Naive B cell (primary cell): ENCODE data around the gene IL1RL1. TPM values are rescaled to one million over a fixed set of nuclear protein-coding genes. Genes with fewer than 3 reads are reported as not detected.

Source experiments
- ATAC-seq, 2 donors: fragments of 150-1000 bp; cut with Tn5 transposase; 2 replicates each; pipeline ENCODE4 v1.10.0; 2021; ENCODE audit warnings: low read depth in 2 of 2, mild to moderate bottlenecking in 2 of 2, moderate library complexity in 2 of 2
- DNase-seq: peaks from one replicate; pipeline ENCODE4 v3.0.0; 2022
- H3K27ac Mint-ChIP-seq, 6 donors: one replicate each; pipeline ENCODE4 v1.8.0; 2020 to 2022; ENCODE audit warnings: mild to moderate bottlenecking in 6 of 6, mixed read lengths in 6 of 6, moderate library complexity in 5 of 6, inconsistent platforms in 2 of 6
- H3K27me3 Mint-ChIP-seq, 3 donors: one replicate each; pipeline ENCODE4 v1.8.0; 2021 to 2022; ENCODE audit warnings: mixed read lengths in 3 of 3, mild to moderate bottlenecking in 1 of 3
- H3K36me3 Mint-ChIP-seq, 2 donors: one replicate each; pipeline ENCODE4 v1.8.0; 2020 to 2022; ENCODE audit warnings: mixed read lengths in 2 of 2, inconsistent platforms in 1 of 2, mild to moderate bottlenecking in 1 of 2
- H3K4me1 Mint-ChIP-seq, 3 donors: one replicate each; pipeline ENCODE4 v1.8.0; 2020 to 2022; ENCODE audit warnings: mixed read lengths in 3 of 3, inconsistent platforms in 1 of 3, mild to moderate bottlenecking in 1 of 3, moderate library complexity in 1 of 3
- H3K4me3 Mint-ChIP-seq, 8 donors: one replicate each; pipeline ENCODE4 v1.8.0; 2020 to 2022; ENCODE audit warnings: mild to moderate bottlenecking in 8 of 8, mixed read lengths in 8 of 8, moderate library complexity in 8 of 8, inconsistent platforms in 2 of 8
- H3K9me3 Mint-ChIP-seq, 7 donors: one replicate each; pipeline ENCODE4 v1.8.0; 2020 to 2022; ENCODE audit warnings: mixed read lengths in 7 of 7, mild to moderate bottlenecking in 5 of 7, inconsistent platforms in 2 of 7, moderate library complexity in 1 of 7
- polyA plus RNA-seq, 6 donors: library from polyadenylated mRNA; unstranded; fragments of 300-500 nt; fragmentation: Illumina TruSeq; gene quantifications; one replicate each; pipeline ENCODE4 v1.2.3, GENCODE V29; 2021; ENCODE audit warnings: low read depth in 6 of 6

The IL1RL1 gene
- polyA plus RNA-seq, 6 donors from 2014 or later, result not detected

DNA sequence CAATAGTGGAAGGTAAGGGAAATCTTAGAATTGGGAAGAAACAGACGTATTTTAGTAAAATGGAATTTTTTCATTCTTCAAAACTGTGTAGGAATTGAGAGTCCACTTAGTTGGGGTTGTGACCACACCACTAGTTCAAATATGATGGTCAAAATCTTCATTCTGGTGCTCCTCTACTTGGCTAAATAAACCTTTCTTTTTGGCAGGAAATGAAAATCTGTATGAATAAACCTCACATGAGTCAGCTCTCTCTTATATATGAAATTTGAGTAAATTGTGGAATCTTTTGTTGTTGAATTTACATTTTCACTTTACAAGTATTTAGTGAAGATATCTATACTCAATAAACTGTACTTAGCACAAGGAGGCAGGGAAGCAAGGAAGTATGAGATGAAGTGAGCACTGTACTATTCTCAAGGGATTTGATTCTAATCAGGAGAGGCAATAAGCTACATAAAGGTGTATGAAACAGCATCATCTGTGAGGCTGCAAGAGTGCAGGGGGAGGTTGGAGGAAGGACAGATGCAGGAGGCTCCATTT lies 64.8 kb downstream of the IL1RL1 start:
- peak overlapping the region in 1 of 6 donors; percentile 45 for H3K27ac Mint-ChIP-seq
- no peak overlapping the region for H3K4me3 Mint-ChIP-seq
- H3K4me1 Mint-ChIP-seq, result no peaks in the 10 kb centered on the region
- DNase-seq (no peak), ATAC-seq (no peak)
- H3K27me3 Mint-ChIP-seq, result peaks cover 3 to 33% (median 6%) of the 10 kb centered on the region in 3 donors
- H3K36me3 Mint-ChIP-seq, result no peaks in the 10 kb centered on the region
- peaks cover 0 to 4% (median 0%) of the 10 kb centered on the region in 7 donors for H3K9me3 Mint-ChIP-seq

DNA sequence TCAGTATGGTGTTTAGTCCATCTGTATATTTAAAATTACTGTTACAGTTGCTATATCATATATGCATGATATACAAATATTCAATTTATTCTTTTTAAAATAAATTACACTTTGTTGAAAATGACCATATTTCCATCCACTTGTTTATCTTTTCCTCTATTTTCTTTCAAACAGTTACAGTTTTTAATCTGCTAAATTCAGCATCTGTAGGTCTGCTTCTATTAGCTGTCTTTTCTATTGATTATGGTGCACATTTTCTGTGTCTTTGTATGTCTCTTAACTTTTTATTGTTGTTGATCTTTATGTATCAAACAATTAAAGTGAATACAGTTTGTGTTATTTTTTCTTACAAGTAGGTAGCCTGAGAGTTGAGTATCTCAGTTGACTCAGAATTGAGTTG lies 72.4 kb downstream of the IL1RL1 start:
- no peak overlapping the region for H3K4me3 Mint-ChIP-seq
- DNase-seq, result no peak
- ATAC-seq, result no peak
- no peak overlapping the region for H3K27ac Mint-ChIP-seq
- H3K4me1 Mint-ChIP-seq, result no peaks in the 10 kb centered on the region
- peaks cover 12 to 19% of the 10 kb centered on the region in 2 donors for H3K36me3 Mint-ChIP-seq
- peaks cover 0 to 2% (median 0%) of the 10 kb centered on the region in 3 donors for H3K27me3 Mint-ChIP-seq
- H3K9me3 Mint-ChIP-seq, result peaks cover 5 to 24% (median 20%) of the 10 kb centered on the region in 7 donors

DNA sequence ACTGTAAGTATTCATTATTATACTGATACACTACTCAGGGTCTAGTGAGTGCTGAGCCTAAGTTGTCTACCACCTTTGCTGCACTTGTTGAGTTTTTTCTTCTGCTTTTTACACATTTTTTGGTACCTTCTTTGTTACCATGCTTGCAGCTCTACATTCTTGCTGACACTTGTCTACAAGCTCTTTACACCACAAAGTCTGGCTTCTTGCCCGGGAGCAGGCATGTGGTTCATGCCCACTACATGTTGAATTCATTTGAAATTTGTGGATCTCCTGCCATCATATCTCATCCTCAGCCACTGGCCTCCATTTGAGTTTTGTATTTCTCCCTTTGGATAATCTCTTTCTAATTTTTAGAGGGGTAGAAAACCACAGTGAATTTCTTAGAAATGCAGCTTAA lies 74.2 kb downstream of the IL1RL1 start:
- no peaks in the 10 kb centered on the region for H3K4me1 Mint-ChIP-seq
- no peak overlapping the region for H3K27ac Mint-ChIP-seq

DNA sequence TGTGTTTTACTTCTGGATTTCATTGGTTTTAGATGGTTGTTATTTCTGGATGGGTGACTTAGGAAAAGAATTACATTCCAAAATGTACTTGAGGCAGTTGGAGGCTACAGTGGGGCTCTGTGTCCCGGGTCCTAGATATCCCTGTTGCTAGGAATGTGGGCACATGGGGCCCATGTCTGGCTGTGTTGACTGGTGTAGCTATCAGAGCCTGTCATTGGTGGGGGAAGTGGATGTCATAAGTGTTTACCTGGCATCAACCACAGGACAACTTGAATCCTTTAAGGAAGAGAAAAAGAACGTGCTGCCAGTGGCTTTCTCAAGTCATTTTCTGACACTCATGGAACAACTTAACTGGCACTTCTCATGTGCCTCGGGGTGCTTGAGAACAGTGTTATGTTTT lies 74.6 kb downstream of the IL1RL1 start:
- H3K36me3 Mint-ChIP-seq, result peaks cover 12 to 19% of the 10 kb centered on the region in 2 donors
- H3K4me1 Mint-ChIP-seq, result no peaks in the 10 kb centered on the region
- H3K27ac Mint-ChIP-seq, result no peak overlapping the region

More for the DNA sequence above, 74.2 kb downstream of the IL1RL1 start:
- H3K27me3 Mint-ChIP-seq, result no peaks in the 10 kb centered on the region
- peaks cover 5 to 24% (median 20%) of the 10 kb centered on the region in 7 donors for H3K9me3 Mint-ChIP-seq
- DNase-seq (no peak), ATAC-seq (no peak)
- no peak overlapping the region for H3K4me3 Mint-ChIP-seq
- peaks cover 12 to 19% of the 10 kb centered on the region in 2 donors for H3K36me3 Mint-ChIP-seq

DNA sequence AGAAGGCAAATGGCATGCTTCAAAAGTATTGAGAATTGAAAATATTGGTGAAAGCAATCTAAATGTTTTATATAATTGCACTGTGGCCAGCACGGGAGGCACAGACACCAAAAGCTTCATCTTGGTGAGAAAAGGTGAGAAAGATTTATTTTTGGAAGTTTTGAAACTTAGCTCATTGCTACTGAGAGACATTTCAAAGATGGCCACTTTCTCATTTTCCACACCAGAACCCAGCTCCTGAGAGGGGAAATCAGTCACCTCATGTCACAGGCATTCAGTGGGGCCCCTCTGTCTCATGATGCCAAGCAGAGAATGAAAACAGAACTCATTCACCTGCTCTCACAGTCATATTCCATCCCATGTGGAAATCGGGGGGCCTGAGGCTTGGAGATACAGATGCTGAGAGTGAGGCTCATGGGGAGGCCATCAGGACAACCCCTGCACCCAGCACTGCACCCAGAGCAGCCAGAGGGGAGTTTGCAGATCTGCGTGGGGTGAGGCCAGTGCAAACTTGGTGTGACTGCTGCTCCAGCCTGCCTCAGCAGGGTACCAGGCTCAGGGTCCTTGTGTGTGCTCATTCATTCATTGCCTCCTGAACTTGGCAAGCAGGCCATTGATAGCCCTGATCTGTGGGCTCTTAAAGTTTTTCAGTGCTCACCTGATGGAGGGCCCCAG lies 75.6 kb downstream of the IL1RL1 start:
- H3K4me3 Mint-ChIP-seq, result no peak overlapping the region
- H3K27me3 Mint-ChIP-seq, result no peaks in the 10 kb centered on the region
- H3K9me3 Mint-ChIP-seq, result peaks cover 5 to 24% (median 20%) of the 10 kb centered on the region in 7 donors
- H3K27ac Mint-ChIP-seq, result no peak overlapping the region
- H3K36me3 Mint-ChIP-seq, result peaks cover 12 to 19% of the 10 kb centered on the region in 2 donors
- DNase-seq (no peak), ATAC-seq (no peak)
- no peaks in the 10 kb centered on the region for H3K4me1 Mint-ChIP-seq

More for the DNA sequence above, 74.6 kb downstream of the IL1RL1 start:
- no peak for ATAC-seq
- Mint-ChIP-seq H3K4me3 (no peak overlapping the region), H3K27me3 (no peaks in the 10 kb centered on the region), H3K9me3 (peaks cover 5 to 24% (median 20%) of the 10 kb centered on the region in 7 donors)
- DNase-seq, result no peak

DNA sequence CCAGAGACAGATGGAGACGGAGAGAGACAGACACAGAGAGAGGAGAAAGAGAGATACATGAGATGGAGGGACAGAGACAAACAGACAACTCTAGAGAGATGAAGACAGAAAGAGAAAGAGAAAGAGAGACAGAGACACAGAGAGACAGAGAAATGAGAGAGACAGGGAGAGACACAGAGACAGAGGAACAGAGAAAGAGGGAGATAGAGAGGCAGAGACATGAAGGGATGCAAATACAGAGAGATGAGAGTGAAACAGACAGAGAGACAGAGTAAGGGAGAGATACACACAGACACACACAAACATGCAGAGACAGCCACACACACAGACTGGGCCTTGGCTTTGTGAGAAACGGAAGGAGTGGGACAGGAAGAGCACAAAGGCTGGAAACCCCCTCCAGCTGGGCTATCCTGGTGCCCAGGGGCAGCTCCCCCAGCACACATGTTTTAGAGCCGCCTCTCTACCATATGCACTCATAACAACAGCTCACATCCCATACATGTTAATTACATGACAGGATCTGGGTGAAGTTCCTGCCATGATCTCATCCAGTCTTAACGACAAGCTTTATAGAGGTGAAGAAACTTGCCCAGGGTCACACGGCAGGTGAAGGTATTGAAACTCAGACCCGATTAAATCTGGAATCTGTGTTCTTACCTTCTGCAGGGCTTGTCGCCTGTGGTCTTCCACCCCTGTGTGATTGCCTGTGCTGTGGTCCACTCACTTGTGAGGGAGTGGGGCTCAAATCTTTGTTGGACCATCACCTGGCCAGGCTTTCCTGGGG lies 76.6 kb downstream of the IL1RL1 start:
- ATAC-seq (no peak), DNase-seq (no peak)
- Mint-ChIP-seq H3K4me1 (no peaks in the 10 kb centered on the region), H3K36me3 (peaks cover 12 to 19% of the 10 kb centered on the region in 2 donors), H3K4me3 (no peak overlapping the region), H3K27me3 (no peaks in the 10 kb centered on the region), H3K9me3 (peaks cover 5 to 21% (median 16%) of the 10 kb centered on the region in 7 donors), H3K27ac (peak overlapping the region in 1 of 6 donors; percentile 1)

DNA sequence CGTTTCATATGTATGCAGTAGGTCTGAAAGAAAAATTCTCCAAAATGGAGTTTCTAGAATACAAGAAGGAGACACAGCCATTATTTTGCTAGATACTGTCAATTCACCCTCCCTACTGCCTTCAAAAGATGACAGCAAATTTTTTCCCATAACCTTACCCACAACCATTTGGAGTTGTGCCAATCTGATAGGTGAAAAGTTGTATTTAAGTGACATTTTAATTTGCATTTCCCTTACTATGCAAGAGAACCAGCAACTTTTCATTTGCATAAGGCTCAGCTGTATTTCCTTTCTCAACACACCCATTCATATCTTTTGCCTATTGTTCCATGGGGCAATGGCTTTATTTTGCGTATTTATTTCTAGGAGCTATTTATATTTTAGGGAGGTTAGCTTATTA lies 80.2 kb downstream of the IL1RL1 start:
- no peak for ATAC-seq
- DNase-seq, result no peak
- Mint-ChIP-seq H3K36me3 (no peaks in the 10 kb centered on the region), H3K9me3 (no peaks in the 10 kb centered on the region), H3K4me3 (no peak overlapping the region), H3K27me3 (peaks cover 0 to 5% (median 0%) of the 10 kb centered on the region in 3 donors), H3K4me1 (no peaks in the 10 kb centered on the region), H3K27ac (no peak overlapping the region)

DNA sequence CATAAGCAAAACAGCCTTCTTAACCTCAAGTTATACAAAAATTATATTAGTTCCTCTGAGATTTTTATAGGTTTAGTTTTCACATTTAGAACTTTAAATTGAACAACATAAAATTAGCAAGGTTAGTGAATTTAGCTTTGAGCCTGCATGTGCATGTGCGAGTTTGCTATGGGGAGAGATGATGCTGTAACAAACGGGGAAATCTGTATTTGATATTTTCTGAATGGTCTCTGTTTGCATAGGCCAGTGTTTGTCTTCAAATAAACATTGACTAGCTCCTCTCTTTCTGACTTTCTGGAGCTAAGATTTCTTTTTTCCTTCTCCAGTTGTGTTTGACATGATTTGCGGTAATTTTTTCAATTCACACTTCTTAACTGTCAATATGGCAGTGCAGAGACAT lies 80.7 kb downstream of the IL1RL1 start:
- Mint-ChIP-seq H3K4me1 (no peaks in the 10 kb centered on the region), H3K27ac (no peak overlapping the region), H3K27me3 (peaks cover 0 to 5% (median 0%) of the 10 kb centered on the region in 3 donors), H3K9me3 (no peaks in the 10 kb centered on the region), H3K36me3 (no peaks in the 10 kb centered on the region), H3K4me3 (no peak overlapping the region)
- DNase-seq, result no peak
- no peak for ATAC-seq

DNA sequence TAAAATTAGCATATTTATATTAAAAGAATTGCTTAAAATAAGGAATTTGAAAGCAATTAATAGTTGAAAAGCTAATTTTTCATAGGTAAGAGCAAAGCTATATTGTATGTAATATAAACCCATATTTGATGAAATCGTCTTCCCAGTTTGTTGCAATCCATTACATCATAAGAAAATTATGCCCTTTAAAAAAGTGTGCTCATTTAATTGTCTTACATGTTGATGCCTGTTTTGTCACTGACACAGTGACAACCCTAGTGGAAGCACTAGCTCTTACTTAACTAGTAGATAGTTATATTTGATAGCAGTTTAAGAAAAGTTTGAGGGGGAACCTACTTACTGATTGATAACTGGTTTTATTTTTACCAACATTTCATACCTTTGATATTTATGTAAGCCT lies 81.6 kb downstream of the IL1RL1 start:
- Mint-ChIP-seq H3K36me3 (no peaks in the 10 kb centered on the region), H3K27ac (no peak overlapping the region), H3K9me3 (no peaks in the 10 kb centered on the region), H3K4me3 (no peak overlapping the region), H3K27me3 (peaks cover 0 to 5% (median 0%) of the 10 kb centered on the region in 3 donors), H3K4me1 (no peaks in the 10 kb centered on the region)
- no peak for DNase-seq
- no peak for ATAC-seq

DNA sequence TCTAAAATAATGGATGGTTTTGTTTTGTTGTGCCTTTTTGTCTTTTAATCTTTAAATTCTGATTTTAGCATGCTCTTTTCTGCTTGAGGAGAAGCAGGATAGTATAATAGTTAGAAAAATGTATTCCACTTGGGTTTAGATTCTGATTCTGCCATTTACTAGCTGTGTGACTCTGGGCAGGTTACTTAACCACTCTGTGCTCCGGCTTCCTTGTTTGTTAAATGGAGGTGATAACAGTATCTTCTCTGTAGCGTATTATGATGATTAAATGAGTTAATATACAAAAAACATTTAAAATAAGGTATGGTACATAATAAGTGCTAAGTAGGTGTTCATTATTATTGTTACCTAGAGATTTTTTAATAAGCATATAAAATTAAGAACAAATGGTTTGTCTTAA lies 84.6 kb downstream of the IL1RL1 start:
- ATAC-seq (no peak), DNase-seq (no peak)
- Mint-ChIP-seq H3K9me3 (no peaks in the 10 kb centered on the region), H3K27ac (no peak overlapping the region), H3K27me3 (peaks cover 0 to 5% (median 0%) of the 10 kb centered on the region in 3 donors), H3K4me1 (no peaks in the 10 kb centered on the region), H3K4me3 (no peak overlapping the region), H3K36me3 (no peaks in the 10 kb centered on the region)

DNA sequence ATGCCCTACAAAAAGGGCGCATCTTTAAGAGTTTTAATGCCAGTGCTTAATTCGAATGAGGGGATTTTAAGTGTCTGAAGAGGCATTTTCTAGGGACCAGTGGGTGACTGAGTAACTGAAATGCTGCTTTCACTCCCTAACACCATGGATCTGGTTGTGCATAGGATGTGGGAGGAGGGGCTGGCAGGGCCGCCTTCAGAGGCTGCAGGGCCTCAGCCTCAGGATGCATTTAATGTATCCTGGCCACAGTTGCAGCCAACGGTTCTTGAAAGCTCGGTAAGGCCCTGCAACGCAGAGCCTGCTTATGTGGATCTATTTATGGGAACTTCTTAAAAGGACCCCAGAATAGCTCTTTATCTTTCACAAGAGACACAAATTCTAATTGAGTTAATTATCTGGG lies 85.8 kb downstream of the IL1RL1 start:
- H3K4me3 Mint-ChIP-seq, result no peak overlapping the region
- no peaks in the 10 kb centered on the region for H3K36me3 Mint-ChIP-seq
- no peak overlapping the region for H3K27ac Mint-ChIP-seq
- DNase-seq, result no peak
- no peaks in the 10 kb centered on the region for H3K9me3 Mint-ChIP-seq
- ATAC-seq, result no peak
- H3K4me1 Mint-ChIP-seq, result no peaks in the 10 kb centered on the region
- peaks cover 0 to 5% (median 0%) of the 10 kb centered on the region in 3 donors for H3K27me3 Mint-ChIP-seq

DNA sequence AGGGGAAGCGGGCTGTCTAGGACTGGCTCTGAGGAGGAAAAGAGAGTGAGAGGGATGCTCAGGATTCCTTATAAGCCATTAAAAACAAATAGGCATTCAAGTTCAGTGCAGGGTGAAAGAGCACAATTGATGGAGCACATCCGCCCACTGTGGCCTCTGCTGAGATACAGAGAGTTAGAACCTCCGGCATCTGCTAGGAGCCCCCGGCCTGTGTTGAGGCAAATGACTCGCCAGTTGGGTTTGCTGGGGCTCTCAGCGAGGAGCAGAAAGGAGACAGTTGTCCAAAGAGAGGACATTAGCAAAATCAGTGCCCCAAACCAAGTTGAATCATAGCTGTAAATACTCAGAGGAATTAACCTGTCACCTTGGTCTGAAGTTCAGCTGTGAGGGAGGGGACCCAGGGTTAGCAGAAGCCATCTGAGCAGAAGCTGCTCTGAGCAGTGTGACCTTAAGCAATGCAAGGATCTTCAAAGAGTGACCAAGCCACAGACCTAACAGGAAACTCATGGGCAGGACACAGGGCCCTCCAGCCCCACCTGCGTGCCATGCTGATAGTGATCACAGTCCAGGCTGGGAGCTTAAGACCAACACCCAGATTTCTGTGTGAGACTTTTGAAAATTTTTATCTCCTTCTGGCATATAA lies 88.3 kb downstream of the IL1RL1 start:
- peak overlapping the region in 1 of 6 donors; percentile 78 for H3K27ac Mint-ChIP-seq
- no peak overlapping the region for H3K4me3 Mint-ChIP-seq
- no peaks in the 10 kb centered on the region for H3K4me1 Mint-ChIP-seq
- no peaks in the 10 kb centered on the region for H3K36me3 Mint-ChIP-seq
- ATAC-seq (no peak), DNase-seq (no peak)
- no peaks in the 10 kb centered on the region for H3K27me3 Mint-ChIP-seq
- H3K9me3 Mint-ChIP-seq, result no peaks in the 10 kb centered on the region

DNA sequence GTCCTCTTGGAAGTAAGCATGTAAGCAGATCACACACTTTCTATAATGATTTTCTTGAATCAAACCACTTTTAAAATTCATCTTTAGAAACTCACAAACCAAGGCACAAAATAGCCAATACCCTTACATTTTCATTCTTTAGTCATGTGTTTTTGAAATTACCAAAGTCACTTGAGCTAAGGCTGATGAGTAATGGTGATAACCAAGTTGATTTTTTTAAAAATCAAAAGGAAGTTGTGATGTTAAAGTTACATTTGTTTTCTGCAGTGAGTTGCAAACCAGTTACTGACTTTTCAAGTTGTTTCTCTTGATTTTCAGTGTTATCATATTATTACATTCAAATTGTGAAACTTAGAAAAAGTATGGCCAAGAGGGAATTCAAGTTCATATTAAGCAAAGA lies 90.1 kb downstream of the IL1RL1 start:
- H3K4me3 Mint-ChIP-seq, result no peak overlapping the region
- no peaks in the 10 kb centered on the region for H3K9me3 Mint-ChIP-seq
- H3K4me1 Mint-ChIP-seq, result no peaks in the 10 kb centered on the region
- DNase-seq (no peak), ATAC-seq (no peak)
- no peak overlapping the region for H3K27ac Mint-ChIP-seq
- no peaks in the 10 kb centered on the region for H3K36me3 Mint-ChIP-seq
- no peaks in the 10 kb centered on the region for H3K27me3 Mint-ChIP-seq
